GM19467 (cell line): ENCODE data around the gene CACNA1E.

Source experiments
- ATAC-seq: cut with Tn5 transposase; IDR thresholded peaks from one replicate; pipeline ENCODE4 v1.9.1; 2021; ENCODE audit warnings: mild to moderate bottlenecking, moderate library complexity; ENCODE audit not compliant: unreplicated experiment

Gene CACNA1E

GRCh38 chr1:181483285-181484195, at the start of gene CACNA1E:
TSS of gene CACNA1E (plus strand) at chr1:181483517. CDS start at chr1:181483745, 228 bp downstream.
- no peak for ATAC-seq

DNA sequence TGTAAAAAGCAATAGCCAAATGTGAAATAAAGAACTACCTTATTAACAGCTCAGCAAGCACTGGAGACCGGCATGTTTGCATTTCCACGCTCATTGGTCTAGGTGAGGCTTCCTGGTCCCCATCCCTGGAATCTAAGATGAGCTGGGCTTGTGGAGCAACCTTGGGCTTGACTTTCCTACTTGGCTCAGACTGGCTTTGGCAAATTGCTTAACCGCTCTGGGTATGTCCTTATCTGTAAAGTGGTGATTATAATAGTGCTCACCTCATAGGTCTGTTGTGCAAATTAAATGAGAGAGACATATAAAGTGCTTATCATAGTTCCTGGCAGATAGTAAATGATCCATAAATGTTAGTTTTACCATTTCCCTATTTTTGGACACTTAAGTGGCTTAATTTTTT, 49.4 kb upstream of the CACNA1E start:
- no peak for ATAC-seq

- ATAC-seq = no peak
Observed at GRCh38 chr1:181438013-181438412, 45.3 kb upstream of the CACNA1E start.

GRCh38 chr1:181440510-181440909, 42.8 kb upstream of the CACNA1E start:
- ATAC-seq = no peak

DNA sequence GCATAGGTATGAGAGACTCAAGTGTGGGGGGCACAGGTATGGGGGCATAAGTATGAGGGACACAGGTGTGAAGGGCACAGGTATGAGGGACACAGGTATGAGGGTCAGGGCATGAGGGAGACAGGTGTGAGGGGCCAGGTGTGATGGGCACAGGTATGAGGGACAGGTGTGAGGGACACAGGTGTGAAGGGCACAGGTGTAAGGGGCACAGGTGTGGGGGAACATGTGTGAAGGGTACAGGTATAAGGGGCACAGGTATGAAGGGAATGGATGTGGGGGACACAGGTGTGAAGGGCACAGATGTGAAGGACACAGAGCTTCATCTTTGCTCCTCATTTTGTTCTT, 41.2 kb upstream of the CACNA1E start:
- ATAC-seq = no peak

GRCh38 chr1:181443231-181443853, 40.0 kb upstream of the CACNA1E start:
- ATAC-seq = no peak

DNA sequence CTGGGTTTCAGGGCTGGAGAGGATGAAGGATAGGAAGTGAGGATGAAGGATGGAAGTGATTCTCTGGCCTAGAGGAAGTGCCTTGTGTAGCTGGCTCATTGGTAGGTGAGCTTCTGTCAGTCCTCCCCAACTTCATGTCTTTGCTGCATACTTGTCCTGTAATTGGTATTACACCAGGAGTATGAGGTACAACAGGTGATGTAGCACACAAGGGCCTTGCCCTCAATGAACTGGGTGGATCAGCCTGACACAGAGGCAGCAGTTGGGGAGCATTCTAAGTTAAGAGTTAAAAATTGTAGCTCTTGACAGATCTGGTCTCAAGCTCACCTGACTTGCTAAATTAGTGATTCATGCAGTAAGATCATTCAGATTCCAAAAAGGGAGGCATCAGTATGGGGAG, 37.9 kb upstream of the CACNA1E start:
- ATAC-seq = no peak

DNA sequence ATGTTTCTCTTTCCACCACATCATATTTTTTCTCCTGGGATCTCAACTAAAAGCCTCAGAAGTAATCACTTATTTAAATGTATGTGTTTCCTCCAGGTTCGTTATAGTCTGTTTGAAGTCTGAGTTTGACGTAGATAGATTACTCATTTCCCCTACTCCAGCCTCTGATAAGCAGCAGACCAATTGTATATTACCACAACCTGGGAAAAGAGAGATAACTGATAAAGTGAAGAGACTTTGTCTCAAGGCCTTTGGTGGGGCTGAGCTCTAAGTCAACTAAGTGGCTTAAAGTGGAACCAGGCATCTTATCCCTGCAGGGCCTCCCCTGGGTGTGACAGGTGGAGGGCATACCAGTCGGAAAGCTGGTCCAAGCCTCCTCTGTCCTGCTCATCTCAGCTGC, 34.9 kb upstream of the CACNA1E start:
- ATAC-seq = no peak

DNA sequence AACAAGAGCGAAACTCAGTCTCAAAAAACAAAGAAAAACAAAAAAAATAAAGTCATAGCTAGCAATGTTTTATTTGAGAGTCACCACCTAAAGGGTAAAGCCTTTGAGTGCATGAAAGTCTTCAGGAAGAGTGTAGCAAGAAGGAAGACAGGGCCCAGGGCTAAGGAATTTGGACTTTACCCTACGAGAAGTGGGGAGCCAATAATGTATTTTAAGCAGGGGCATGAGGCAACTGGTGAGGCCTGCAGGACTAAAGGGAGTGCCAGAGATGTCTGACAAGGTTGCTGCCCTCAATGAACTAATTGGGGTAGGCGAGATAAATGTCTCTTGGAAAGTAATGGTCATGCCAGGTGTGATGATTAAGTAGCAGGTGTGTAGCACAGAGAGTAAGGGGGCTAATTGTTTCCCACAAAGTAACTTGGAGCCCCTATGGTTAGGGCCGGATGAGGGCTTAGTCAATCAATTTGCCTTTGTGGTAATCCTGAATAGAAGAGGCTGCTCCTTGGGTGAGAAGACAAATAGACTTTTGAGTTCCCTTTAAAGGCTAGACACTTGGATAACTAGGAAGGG, 31.6 kb upstream of the CACNA1E start:
- ATAC-seq = no peak

GRCh38 chr1:181452746-181453145, 30.6 kb upstream of the CACNA1E start:
- ATAC-seq = no peak

- ATAC-seq = no peak
Observed at GRCh38 chr1:181453541-181454201, 29.6 kb upstream of the CACNA1E start.

DNA sequence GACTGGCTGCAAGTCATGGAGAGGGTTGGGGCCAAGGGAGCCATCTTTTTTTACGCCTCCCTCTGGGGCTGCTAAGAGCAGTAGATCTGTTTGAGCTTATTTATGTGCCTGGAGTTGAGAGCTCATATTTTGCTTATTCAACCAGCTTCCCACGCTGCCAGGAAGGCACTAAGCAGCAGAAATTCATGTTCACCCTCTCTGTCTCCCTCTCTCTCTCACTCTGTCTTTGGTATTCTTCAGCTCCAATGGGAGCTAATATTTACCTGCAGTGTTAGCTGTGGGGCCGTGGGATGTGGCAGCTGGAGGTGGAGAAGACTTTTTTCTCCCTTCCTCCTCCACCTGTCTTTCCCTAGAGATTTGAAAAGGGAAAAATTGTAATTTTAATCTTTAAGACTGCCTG, 26.8 kb upstream of the CACNA1E start:
- ATAC-seq = no peak

- ATAC-seq = no peak
Observed at GRCh38 chr1:181458419-181458818, 24.9 kb upstream of the CACNA1E start.

- no peak for ATAC-seq
Observed at GRCh38 chr1:181459067-181459466, 24.2 kb upstream of the CACNA1E start.

GRCh38 chr1:181469829-181470228, 13.5 kb upstream of the CACNA1E start:
- ATAC-seq = no peak

DNA sequence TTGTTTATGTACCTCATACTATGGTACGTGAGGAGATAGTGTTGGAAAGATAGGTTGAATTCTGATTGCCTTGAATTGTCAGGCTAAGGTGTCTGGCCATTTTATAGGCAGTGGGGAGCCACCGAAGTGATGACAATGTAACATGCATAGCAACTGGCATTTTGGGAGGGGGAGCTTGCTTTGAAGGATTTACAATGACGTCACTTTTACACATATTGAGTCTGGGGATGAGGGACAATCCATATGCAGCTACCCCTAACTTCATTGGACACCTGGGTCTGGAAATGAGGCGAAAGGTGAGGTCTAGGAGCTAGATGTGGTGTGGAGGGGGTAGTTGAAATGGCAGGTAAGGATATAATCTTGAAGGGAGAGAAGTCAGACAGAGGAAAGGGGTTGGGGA, 7.7 kb upstream of the CACNA1E start:
- no peak for ATAC-seq

DNA sequence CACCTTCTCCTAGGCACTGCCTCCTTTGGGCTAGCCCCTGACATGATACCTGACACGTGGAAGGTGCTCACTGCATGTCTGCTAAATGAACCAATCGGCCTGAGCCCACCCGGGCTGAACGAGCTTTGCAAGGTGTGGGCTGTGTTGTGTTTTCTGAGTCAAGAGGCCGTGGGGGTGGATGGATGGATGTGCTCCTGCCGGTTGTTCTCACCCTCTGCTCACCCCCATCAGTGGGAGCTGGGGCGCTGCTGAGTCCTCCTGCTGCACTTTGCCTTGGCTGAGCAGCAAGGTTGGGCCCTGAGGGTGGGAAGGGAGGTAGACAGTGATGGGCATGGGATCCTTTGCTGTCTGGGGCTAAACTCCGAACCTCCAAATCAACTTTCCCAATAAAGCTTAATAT, 6.7 kb upstream of the CACNA1E start:
- ATAC-seq = no peak

DNA sequence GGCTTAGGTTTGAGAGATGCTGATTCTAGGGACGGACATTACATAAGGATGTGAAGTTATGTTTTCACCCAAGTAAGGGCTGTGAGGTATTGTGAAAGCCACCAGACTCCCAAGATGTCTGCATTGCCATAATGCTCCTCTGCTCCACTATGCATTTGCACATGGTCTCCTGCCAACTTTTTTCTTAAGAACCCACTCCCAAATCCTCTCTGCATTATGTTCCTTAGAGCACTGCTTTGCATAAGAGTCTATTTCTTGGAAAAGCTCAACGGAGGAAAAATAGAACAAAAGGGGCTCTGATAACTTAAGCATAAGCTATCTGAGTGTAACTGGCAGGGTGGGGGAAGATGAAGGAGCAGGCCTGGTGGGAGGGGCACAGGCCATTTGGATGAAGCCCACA, 5.0 kb upstream of the CACNA1E start:
- no peak for ATAC-seq

- ATAC-seq = peak; percentile 40
Observed at GRCh38 chr1:181479137-181479745, 4.1 kb upstream of the CACNA1E start.

DNA sequence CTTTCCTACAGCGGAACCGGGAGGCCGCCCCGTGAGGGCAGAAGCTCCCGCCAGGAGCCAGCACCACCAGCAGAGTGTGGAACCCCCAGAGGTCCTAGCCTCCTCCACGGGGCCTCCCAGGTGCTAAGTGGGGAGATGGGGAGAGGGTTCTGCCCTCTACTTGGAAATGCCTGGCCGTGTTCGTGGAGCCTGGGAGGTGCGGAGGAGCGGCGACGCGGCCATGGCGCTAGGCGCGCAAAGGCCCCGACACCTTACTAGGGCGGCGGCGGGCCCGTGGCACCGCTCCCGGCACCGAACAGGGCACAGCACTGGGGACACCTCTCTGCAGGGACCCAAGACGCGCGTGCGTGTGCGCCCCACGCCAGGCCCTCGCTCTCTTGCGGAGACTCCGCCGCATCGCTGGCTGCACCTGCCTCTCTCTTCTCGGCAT, 1.3 kb upstream of the CACNA1E start:
- ATAC-seq = no peak
